Femur (tissue), 1 donor: ENCODE measurements around the gene DUOXA2.
"Not testable (repeated sequence)": the region's sequence is repeated elsewhere in the genome, so short reads cannot be mapped to it uniquely, and the experiment has no call there.

ENCODE experiments used
- DNase-seq: peaks from one replicate; pipeline ENCODE4 v3.0.0-alpha.2; 2017

DUOXA2 gene

GRCh38 chr15:45097466-45097865 lies 16.7 kb upstream of the DUOXA2 start:
- DNase-seq, result no peak

- no peak for DNase-seq
Observed at GRCh38 chr15:45099549-45100165, 14.5 kb upstream of the DUOXA2 start.

DNA sequence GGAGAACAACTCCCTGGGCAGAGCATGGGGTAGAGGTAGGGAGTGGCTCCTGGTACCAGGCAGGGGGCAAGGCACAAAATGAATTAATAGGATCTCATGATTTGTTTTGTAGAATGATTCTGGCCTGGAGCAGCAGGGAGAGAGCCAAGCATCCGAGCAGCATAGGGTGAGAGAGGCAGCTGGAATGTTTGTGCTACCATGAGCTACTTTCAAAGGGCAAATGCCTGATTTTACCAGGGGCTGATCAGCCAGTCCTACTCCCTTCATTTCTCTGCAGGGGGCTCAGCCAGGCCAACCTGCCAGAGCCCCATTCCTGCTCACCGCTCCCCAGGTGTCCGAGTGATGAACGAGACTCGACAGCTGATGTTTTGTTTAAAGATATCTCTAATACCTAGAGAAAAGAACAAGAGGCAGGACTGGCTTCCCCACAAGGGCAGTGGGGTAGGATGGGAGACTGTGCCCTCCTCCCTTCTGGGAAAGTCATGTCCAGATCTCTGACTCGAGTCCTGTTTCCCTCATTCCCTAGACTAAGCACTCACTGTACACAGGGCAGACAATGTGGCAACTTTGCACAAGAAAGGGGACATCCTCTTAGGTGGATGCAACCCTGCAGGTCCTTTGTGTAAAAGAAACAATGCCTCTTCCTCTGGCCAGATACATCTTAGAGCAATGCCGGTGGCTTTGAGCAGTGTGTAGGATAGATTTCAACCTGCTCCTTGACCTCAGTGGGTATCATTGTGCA lies 13.1 kb upstream of the DUOXA2 start:
- no peak for DNase-seq

GRCh38 chr15:45101749-45102148 lies 12.4 kb upstream of the DUOXA2 start:
- no peak for DNase-seq

GRCh38 chr15:45102226-45102625 lies 11.9 kb upstream of the DUOXA2 start:
- DNase-seq, result no peak

GRCh38 chr15:45104170-45104569 lies 10.0 kb upstream of the DUOXA2 start:
- DNase-seq, result not testable (repeated sequence)

GRCh38 chr15:45105586-45105985 lies 8.5 kb upstream of the DUOXA2 start:
- DNase-seq, result no peak

- no peak for DNase-seq
Observed at GRCh38 chr15:45106002-45106790, 7.9 kb upstream of the DUOXA2 start.

- DNase-seq, result peak; percentile 9
Observed at GRCh38 chr15:45107941-45108630, 6.0 kb upstream of the DUOXA2 start.

DNA sequence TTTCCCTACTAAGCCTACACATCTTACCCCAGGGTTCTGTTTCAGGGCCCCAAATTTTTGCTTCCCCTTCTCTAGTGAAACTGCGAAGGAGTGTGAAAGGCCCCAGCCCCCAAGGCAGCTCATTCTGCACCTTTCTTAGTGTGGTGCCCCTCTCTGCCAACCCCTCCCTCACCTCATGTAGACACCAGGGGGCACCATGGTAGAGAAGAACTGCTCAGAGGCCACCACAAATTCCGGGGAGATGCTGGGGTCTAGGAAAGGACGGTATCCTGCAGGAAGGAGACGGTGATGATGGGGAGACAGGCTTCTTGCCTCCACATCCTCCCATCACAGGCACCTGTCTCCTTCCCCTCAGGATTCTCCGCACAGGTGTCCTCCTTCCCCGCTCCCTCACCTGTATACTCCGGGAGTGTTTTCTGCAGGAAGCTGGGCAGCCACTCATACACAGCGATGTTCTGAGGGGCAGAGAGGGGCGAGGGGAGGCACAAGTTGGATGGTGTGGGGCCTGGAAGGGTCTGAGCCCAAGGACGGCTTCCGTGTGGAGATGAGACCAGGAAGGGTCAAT lies 3.8 kb upstream of the DUOXA2 start:
- no peak for DNase-seq

DNA sequence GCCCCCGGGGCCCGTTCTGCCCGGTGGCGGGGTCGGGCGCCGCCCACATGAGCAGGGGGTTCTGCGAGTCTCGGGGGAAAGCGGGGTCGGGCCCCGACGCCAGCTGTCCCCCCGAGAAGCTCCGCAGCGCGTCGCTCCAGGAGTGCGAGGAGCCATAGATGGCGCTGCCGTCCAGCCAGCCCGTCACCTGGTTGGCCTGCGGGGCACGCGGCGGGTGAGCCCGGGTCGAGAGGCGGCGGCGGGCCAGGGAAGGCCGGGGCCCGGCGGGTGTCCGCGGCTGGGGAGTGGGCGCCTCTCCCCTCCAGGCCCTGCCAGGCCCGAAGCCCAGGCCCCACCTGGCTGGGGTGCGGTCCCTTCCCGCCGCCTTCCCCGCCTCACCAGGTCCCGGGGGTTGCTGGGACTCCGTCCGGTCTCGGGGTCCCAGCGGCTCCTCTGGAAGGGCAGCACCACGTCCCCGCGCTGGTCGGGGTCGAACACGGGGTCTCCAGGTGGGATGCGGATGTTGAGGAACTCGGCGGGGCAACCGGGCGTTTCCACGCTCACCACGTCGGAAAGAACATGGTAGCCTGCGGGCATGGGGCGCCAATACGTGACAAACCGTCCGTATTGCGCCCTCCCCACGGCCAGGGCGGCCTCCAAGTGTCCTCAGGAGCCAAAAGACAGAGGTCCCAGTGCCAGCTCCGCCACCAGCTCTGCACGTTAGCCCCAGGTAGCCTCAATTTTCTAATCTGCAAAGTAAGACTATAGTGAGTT lies 2.6 kb upstream of the DUOXA2 start:
- no peak for DNase-seq

DNA sequence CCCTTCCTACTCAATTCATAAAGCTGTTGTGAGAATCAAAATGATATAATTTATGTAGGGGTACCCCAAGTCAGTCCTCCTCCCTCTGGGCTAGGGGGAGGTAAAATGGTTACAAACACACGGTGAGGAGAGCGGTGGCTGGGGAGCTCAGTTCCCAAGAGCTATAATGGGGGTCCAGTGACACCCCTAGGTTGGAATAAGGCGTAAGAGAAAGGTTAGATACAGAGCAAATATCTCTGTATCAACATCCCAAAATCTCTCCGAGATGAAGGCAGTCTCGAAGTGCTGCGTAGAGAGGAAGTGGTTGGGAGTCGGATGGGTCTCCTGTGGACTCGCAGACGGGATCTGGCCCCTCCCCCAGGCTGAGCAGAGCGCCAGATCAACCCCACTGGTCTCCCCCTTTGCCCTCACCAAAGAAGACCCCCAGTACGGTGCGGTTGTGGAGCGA lies 2.0 kb upstream of the DUOXA2 start:
- no peak for DNase-seq

- DNase-seq, result no peak
Observed at GRCh38 chr15:45112591-45113379, 1.3 kb upstream of the DUOXA2 start.

GRCh38 chr15:45113380-45113990 lies 641 bp upstream of the DUOXA2 start:
- no peak for DNase-seq

DNA sequence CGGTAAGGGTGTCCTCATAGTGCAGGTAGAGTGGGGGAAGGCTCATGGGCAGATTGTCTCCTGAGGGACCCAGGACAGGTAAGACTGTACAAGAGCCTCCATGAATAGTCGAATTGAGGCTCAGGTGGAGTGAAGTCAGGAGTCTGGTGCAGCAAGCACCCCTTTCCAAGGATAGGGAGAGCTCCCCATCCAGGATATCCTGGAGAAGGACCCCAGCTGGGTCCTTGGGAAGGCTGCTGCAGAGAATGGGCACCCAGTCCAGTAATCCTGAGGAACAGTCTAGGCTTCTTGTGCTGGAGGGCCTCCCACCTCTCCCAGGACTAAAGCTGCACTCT lies 592 bp downstream of the DUOXA2 start:
- no peak for DNase-seq

DNA sequence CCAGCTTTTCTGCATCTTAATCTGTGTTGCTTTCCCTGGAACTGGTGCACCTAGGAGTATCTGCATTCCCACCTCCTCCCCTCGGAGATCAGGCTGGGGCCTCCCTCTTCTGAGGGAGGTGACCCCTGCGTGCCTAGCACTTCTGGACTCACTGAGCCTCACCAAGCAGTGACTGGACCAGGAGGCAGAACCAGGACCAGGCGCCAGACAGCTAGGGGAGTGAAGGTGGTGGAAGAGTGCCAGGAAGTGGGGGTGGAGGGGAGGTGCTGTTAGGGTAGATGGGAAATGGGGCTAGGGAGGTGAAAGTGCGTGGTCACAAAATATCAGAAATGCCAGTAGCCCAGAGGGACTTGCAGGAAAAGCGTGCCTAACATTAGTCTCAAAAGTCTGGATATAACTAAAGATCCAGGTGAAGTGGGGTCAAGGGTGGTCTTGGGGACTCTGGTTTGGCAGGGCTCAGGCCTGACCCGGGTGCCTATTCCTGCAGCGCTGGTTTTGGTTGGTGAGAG lies 1.2 kb downstream of the DUOXA2 start:
- no peak for DNase-seq

DNA sequence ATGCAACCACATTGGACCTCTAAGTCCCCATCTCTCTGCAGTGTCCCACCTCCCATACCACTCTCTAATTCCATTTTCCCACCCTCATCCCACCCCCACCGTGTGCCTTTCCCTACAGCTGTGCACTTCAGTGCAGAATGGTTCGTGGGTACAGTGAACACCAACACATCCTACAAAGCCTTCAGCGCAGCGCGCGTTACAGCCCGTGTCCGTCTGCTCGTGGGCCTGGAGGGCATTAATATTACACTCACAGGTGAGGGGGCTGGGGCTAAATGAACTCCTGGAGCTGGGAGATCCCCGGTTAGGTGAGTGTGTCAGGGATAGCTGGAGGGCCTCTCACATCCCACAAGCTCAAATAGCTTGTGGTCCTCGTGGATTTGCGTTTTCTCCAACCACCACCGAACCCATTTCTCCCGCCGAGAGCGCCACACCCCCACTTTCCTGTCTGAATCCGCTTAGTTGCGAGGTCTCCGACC lies 1.9 kb downstream of the DUOXA2 start:
- DNase-seq, result no peak

DNA sequence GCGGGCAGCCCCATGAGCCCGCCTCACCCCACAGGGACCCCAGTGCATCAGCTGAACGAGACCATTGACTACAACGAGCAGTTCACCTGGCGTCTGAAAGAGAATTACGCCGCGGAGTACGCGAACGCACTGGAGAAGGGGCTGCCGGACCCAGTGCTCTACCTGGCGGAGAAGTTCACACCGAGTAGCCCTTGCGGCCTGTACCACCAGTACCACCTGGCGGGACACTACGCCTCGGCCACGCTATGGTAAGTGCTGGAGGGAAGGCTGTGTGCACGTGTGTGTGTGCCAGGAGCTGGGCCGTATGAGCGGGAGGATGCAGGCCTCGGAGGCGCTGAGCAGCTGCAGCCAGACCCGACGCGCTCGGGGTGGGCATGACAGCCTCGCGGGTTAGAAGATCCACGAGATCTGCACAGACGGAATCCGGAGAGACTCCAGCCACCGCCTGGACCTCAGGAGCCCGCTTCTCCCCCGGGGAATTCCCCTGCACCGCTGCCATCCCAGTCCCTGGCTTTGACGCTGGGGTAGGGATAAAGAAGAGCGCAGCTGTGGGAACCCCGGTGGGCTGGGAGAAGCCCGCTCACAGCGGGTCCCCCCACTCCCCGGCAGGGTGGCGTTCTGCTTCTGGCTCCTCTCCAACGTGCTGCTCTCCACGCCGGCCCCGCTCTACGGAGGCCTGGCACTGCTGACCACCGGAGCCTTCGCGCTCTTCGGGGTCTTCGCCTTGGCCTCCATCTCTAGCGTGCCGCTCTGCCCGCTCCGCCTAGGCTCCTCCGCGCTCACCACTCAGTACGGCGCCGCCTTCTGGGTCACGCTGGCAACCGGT lies 2.6 kb downstream of the DUOXA2 start:
- DNase-seq, result no peak

DNA sequence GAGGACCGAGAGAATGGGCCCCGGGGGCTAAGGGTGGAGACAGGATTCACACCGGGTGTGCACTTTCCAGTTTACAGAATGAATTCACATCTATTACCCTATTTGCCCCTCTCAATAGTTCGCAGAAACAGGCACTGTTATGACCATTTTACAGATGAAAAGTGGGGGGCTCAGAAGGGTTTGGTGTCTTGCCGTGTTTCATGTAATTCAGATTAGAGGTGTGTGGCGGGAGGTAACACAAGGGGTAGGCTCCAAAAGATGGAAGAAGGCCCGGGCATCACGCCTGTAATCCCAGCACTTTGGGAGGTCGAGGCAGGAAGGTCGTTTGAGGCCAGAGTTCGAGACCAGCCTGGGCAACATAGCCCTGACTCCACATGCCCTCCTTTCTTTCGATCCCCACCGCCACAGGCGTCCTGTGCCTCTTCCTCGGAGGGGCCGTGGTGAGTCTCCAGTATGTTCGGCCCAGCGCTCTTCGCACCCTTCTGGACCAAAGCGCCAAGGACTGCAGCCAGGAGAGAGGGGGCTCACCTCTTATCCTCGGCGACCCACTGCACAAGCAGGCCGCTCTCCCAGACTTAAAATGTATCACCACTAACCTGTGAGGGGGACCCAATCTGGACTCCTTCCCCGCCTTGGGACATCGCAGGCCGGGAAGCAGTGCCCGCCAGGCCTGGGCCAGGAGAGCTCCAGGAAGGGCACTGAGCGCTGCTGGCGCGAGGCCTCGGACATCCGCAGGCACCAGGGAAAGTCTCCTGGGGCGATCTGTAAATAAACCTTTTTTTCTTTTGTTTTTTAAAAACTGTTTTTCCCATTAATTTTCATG lies 3.4 kb downstream of the DUOXA2 start:
- peak; percentile 28 for DNase-seq
